NK-92 treated with Interleukin-12 subunit alpha and Interleukin-12 subunit beta, amount 100 ng/mL, for 24 hours (cell line): Measurements from ENCODE around the gene FMN1.

Experiments used
- DNase-seq: peaks from one replicate; lab custom pipeline; 2025; lab: John Stamatoyannopoulos, UW

Gene FMN1

DNA sequence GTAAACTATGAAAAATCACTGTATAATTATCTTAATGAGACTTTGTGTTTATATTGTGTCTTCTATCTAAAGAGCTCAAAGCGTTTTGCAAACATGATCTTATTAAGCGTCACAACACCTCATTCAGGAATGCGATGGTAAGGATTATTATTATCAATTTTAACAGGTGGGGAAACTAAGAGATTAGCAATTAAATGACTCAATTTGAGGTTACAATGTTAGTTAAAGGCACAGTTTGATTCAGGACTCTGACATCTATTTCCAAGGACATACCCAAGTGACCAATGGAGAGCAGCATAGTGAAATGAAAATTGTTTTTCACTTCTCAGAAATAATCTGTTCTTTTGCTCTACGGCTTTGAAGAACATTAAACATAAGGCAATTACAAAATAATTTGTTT is 74.6 kb downstream of the FMN1 start:
- DNase-seq = no peak

DNA sequence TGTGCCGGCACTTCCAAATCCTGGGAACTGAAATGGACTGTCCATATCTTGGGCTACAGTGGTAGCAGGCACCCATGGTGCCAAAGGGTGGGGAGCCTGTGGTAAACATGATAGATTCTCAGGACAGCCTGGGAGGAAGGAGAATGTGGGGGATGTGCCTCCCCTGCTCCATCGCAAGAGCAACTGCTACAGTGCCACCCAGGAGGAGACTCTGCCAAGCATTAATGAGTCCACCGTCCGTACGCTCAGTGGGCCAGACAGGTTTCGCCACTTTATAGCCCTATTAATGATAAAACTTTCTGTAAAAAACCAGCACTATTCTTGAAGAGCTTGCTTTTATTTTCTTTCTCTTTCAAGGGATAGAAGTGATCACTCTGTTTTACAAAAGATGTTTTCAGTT is 75.2 kb downstream of the FMN1 start:
- DNase-seq = no peak

DNA sequence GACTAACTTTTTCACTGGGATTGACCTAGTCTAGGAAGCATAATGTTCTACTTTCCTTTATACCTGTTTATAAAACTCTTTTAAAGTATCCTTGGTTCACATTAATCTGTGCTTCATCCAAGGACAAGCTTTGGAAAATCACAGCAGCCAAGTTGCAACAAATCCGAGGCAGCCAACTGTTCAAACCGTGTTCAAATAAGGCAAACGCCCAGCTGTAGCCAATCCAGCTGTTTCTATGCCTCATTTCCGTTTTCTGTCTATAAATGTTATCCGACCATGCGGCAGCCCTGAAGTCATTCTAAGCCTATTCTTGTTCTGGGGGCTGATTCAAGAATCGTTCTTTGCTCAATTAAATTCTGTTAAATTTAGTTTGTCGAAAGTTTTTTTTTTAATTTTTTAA is 78.3 kb downstream of the FMN1 start:
- DNase-seq = no peak

DNA sequence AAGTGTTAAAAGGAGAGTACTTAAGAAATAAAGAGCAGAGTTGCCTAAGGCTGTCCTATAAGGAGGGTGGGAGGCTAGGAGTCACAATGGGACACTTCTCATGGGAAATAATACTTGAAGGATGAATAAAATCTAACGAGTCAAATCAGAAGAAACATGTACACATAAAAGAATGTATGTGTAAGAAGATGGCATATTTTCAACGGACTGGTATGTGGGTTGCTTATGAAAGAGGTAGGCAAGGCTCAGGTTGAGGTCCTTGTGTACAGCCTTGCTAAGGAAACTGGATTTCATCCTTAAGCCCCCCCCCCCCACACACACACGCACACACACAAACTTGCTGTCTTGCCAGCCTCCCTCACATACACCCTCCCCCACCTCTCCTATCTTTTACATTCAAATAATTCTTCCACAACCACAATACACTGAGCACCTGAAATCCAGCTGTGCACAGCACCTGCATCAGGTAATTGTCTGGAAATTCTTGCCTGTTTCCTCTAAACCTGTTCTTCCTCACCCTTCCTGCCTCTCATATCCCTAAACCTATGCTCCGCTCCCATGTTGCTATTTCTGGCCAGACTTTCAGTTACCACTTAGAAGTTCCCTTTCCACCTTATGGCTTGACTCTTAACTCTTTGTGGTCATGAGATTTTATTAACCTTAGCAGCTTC is 79.2 kb downstream of the FMN1 start:
- no peak for DNase-seq

DNA sequence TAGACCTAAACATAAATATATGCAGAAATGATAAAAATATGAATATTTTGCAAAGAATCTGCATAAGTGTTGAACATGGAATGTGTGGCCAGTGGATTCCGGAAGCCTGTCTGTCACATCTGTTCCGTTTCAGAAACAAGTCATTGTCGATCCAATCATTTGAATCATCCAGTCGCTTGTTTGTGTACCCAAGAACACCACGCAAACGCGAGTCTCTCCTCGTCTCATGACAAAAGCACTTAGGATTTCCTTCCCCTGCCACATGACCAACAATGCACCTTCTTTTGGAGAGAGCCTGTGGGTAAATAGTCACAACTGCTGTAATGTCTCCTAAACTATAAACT is 80.2 kb downstream of the FMN1 start:
- no peak for DNase-seq

DNA sequence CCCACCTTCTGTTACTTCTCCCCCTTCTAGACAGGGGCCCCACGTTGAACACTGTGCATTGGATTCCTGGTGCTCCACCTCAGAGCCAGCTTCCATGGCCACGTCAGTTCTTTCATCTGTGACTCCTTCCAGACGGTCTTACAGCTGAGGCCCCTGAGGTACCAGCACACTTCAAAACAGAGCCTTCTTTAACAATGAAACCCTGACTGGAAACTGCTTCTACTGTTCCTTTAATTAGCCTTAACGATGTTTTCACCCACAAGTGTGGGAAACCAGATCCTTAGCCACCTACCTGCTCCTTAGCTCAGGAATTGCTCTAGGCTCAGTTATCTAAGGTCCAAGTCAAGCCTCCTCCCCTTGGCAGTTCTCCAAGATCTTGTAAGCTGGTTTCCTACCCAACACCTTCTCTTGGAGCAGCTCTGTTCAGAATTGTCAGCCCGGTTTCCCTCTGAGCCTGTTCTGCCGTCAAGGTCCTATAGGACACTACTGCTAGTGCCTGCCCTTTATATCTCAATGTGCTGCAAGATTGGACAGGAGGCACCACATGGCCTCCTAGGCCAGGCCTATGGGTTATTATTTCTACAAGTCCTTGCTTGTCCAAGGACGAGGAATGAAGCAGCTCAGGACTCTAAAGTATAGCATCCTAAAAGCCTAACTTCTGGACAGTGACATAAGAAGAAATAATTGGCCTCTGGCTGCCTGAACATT is 80.7 kb downstream of the FMN1 start:
- DNase-seq = no peak

DNA sequence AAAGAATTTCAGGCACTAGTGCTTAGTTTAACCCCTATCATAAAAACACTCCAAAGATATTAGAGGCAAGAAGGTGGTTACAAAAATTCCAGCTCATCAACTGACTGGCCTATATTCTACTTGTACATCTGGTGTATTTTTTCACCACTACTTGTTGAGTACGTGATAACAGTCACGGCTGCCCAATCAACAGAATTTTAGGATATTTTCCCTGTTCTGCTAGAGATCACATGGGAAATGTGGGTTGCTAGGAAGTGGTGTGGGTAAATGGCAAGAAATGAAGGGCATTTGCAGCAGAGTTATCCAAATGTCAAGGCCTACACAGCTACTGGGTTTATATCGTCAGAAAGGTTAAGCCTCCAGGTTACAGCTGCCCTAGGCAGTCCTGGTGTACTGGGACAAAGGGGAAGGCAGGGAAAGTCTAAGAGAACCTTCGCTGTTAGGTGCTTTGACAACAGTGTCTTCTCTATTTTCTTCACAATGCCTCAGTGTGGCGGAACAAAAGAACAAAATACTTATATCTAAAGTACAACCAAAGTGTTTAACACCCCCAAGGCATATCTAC is 81.9 kb downstream of the FMN1 start:
- no peak for DNase-seq

DNA sequence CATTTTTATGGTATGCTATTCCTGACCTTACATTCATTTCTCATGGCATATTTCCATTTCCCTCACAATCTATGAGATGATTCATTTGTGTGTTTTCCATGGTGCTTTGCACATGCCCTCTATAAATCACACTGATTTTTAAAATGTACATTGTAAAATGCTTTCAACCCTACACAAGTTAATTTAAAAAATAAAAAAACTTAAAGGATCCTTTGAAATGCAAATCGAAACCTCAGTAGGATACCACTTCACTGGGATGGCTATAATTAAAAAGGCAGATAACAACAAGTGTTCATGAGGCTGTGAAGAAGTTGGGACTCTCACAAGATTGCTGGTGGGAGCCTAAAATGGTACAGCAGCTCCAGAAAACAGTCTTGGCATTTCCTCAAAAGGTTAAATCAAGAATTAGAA is 83.5 kb downstream of the FMN1 start:
- no peak for DNase-seq

DNA sequence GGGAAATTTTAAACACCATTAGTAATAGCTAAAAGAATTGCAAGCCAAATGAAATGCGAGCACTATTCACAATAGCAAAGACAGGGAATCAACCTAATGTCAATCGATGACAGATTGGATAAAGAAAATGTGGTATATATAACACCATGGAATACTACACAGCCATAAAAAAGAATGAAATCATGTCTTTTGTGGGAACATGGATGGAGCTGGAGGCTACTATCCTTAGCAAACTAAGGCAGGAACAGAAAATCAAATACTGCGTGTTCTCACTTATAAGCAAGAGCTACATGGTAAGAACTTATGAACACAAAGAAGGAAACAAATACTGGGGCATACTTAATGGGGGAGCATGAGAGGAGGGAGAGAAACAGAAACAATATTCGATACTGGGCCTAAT is 85.2 kb downstream of the FMN1 start:
- no peak for DNase-seq

DNA sequence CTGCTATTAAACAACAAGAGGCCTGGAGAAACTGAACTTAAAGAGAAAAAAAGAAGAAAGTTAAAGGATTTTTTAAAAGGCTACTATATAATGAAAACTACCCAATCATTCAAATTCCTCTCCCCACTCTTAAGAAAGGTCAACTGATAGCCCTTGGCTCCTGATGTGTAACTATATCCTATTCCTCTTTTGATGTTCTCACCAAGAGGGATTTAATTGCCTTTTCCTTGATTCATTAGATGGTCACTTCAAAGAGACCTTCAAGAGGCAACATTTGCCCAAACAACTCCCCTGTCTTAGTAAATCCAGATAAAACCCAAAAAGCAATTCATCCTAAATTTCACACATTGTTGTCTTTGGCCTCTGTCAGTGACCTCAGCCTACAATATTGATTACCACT is 86.0 kb downstream of the FMN1 start:
- no peak for DNase-seq

DNA sequence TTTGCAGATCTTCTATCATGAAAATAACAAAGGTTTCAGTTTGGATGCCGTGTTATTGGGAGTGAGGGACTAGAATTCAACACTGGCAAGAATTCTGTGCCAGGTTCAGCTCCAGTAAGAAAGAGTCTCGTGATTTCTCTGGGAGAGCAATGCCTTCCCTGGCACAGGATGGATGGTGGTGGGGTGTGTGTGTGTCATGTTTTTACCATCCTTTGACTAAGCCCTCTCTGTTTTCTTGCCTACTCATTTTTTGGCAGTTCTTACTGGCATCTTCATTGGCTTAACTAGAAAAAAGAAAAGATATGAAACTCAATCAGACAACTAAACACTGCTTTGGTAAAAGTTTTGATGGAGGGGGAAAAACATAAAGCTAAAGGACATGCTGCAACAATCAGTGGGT is 86.6 kb downstream of the FMN1 start:
- DNase-seq = no peak

DNA sequence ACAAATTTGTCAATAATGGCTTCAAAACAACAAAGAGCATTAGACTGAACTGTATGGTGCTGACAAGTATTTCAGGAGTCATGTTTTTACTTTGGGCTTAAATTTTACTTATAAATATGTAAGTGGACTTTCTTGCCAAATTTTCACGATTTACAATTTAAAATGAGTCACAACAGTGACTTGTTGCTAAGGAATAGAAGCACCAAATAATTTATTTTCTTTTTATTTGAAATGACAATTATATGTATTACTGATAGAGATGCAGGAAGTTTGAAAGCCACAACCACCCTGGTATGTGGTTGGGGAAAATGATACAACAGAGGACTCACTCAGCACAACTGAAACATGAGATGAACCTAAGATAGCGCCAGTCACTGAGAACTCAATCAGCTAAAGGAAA is 90.3 kb downstream of the FMN1 start:
- DNase-seq = no peak

DNA sequence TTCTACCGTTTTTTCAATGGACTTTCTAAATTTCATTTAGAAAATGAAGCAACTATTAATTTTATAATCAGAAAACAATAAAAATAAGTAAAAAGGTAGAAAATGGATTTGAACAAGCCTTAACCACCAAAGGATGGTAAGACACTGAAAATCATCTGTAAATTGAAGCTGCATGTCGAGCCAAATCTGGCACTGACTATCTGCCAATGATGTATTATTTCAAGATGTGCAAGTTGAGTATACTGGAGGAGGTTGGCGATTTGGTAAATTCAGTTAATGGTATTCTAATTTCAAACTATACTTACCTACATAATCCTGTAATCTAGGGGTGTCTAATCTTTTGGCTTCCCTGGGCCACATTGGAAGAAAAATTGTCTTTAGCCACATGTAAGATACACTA is 93.5 kb downstream of the FMN1 start:
- DNase-seq = no peak

DNA sequence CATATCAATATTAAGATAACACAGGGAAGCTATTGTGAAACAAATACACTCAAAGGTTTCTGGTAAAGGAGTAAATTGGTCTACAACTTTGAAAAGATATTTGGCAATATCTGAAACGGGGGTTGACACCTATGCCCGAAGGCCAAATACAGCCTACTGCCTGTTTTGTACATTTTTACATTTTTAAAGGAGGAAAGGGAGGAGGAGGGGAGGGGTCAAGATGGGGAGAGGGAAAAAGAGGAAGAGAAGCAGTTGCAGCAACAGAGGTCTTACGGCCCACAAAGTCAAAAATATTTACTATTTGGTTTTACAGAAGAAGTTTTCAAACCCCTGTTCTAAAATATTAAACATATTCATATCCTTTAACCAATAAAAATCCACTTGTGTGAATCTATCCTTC is 94.2 kb downstream of the FMN1 start:
- DNase-seq = no peak

DNA sequence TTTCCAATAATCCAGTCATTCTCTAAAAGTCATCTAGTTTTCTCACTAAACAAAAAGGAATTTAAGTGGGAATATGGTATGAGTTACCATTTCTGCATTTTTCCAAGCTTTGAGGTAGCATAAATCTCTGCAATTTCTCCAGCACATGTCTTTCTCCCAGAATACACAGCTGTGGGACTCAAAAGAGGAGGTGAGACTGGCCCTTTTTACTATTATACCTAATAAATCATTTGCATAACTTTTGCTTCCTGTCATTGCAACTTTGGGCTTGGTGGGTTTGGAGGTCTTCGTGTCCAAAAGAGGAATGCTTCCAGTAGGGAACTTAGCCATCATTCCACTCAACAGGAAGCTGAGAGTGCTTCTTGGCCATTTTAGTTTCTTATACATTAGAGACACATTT is 94.8 kb downstream of the FMN1 start:
- no peak for DNase-seq

DNA sequence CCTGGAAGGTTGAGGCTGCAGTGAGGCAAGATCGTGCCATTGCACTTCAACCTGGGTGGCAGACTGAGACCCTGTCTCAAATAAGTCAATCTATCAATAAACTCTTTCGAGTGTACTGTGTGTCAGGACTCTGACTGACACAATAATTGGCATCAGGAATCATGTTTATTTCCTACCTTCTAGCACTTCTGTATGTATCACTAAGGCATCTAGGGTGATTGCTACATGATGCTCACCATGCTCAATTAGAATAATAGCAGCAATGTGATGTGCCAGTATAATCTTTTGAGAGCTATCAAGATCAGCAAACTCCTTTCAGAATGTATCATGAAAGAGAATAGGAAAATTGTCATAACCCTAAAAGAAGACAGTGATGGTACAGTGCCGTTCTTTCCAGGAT is 95.3 kb downstream of the FMN1 start:
- no peak for DNase-seq

DNA sequence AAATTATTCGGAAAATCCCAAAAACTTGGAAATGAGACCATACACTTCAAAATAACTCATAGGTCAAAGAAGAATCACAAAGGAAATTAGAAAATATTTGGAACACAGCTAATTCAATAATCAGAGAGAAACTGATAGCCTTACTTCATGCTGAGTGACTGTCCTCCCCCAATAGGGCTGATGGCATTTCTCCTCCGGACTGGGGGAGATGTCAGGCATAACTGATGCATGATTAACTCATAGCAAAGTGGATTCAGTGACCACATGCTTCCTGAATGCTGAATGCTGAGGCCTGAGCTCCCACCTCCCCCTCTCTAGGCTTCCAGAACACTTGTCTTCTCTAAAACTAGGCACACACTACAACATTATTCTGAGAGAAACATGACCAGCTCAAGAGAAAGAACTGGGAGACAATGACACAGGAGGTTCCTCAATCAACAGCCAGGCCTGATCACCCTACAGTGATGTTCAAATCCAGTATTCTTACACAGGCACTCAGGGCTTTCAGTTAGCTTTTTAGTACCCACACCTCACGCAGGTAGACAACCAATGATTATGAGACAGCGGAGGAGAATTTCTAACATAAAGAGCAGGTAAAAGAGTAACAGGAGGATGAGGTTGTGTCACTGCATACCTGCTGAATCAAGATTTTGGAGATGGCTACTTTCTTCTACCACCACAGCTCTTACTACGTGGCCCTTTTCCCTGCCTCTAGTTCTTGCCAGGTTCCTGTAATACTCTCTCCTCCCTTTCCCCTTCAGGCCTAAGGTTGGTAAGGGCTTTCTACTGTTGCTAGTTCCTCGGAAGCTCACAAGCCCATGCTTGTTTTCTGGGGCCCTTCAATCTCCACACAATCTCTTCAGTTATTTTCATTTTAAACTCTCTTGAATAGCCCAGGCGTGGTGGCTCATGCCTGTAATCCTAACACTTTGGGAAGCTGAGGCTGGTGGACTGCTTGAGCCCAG is 96.1 kb downstream of the FMN1 start:
- DNase-seq = no peak

DNA sequence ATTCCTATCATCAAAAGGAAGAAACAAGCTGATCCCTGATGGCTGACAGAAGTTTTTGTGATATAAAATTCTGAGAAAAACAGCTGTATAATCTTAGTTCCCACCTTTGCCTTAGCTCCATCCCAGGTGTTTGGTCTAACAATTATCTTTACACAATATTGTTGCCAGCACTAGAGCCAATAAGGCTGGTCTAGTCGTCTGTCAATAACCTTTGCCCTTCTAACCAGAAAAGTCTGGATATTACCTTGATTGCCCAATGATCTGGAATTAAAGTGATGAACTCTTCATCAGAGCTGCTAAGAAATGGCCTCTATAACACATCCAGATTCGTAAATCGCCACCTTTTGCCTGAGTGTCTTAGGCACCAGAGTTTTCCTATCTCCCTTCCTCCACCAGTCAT is 98.4 kb downstream of the FMN1 start:
- no peak for DNase-seq

DNA sequence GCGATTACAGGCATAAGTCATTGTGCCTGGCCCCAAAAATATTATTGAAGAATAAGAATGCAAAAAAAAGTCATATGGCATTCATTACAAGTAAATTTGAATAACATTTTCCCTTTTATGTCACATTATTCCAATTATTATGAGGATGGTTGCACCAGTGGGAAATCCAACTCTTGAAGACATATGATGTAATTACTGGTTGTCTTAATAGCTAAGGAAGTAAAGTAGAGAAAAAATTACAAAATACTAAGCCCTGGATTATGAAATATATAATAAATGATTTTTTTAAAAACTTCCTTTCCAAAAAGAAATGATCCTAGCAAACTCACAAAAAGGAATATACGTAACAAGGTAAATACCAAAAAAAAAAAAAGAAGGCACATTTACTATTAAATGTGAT is 98.9 kb downstream of the FMN1 start:
- DNase-seq = no peak

DNA sequence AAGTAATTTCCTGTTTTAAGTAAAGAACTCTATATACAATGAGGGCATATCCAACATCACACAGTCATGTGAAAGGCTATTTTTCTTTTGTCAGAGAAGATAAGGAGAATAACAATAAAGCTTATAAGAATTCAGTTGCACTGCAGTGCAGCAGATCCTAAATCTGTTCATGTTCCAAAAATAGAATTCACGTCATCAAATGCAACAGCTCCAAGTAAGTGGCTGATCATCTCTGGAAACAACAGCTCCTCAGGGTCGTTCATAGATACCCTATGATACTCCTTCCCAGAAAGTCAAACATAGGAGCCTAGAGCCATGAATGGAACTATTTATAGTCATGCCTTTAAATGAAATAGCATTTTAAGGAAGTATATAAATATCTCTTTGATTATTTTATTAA is 100.2 kb downstream of the FMN1 start:
- DNase-seq = no peak

DNA sequence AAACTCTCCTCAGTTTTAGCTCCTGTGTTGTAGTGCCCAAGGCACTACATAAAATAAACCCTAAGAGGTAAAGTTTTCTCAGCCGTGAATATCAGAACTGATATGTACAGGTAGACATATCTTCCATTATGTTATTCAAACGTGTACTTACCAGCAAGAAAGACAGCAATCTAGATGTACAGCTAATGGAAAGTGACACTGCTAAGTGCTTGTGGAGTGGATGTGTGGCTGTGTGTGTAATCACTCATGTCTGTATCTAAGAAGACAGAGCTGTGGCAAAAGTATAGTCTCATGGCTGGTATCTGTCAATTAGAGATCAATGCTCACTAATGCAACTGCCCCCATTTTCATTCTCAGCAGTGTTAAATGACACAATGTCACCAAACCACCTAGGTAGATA is 101.3 kb downstream of the FMN1 start:
- no peak for DNase-seq

DNA sequence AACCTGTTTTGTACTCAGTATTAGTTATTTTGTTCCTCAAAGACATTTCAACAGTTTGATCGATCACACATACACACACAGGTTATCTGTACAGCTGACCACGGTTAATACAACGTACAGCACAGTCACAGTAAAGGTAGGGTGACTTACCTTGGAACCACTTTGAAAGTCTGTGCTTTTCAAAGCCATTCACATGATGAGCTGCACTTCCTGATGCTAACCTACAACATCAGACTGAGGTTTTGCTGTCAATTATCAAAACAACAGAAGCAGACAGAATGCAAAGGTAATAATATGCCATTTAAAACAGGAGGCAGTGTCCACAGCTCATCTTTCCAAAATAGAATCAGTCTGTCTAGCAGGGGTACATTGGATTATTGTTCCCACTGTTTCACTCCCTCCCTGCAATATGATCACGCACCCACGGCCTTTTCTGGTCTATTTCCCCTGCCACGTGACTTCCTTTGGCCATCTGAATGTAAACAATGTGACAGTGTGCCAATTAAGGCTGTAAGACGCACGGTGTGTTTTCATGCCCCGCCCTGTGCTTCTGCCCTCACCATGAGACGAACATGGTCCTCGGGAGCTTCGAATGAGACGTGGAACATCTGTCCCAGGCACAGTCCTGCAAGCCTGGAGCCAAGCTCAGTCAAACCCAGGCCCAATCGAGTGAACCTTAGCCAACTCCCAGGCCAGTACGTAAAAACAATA is 102.4 kb downstream of the FMN1 start:
- DNase-seq = no peak
